ENCODE results near the gene SLC22A23.

SLC22A23 gene

DNA sequence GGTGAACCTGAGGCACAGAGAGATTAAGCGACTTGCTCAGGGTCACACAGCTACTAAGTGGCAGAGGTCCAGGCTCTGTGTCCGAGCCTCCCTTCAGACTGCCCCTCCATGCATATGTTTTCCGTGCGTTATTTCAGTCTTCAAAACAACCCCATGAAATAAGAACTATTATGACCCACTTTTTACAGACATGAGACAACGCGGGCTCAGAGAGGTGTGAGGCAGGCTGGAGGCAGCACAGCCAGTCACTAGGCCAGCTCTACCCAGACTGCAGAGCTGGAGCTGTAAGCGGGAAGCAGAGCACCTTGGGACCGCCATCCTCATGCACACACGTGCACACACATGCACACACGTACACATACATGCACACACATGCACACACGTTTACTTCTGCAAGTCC lies 135.8 kb downstream of the SLC22A23 start:
- no peak overlapping the region for H3K4me3 ChIP-seq (ENCODE audit: insufficient read depth in 1 of 2, low read depth in 1 of 2, low read length in 2 of 2)
- no peak overlapping the region for H3K4me2 ChIP-seq (ENCODE audit: low read length, poor library complexity, severe bottlenecking)
- WGBS = 90% methylated on average over 7 of the region's 11 CpGs
- H3K23ac ChIP-seq (ENCODE audit: low read length in 2 of 2) = no peak overlapping the region
- no peak overlapping the region for H3K4ac ChIP-seq (ENCODE audit: low read depth in 1 of 2, low read length in 2 of 2)
- H3K27ac ChIP-seq (ENCODE audit: low read length, poor library complexity, severe bottlenecking) = no peak overlapping the region
- H3K27me3 ChIP-seq (ENCODE audit: control insufficient read depth in 1 of 2, insufficient read depth in 1 of 2, low read length in 2 of 2) = peaks cover 0 to 11% of the 10 kb centered on the region in 2 experiments
- peaks cover 2 to 49% of the 10 kb centered on the region in 2 experiments for H3K36me3 ChIP-seq (ENCODE audit: control insufficient read depth in 1 of 2, insufficient read depth in 2 of 2, low read depth in 1 of 2, low read length in 2 of 2)
- H3K4me1 ChIP-seq (ENCODE audit: control insufficient read depth, insufficient read depth, low read depth, low read length) = peaks cover 12% of the 10 kb centered on the region
- no peak overlapping the region for H3K14ac ChIP-seq (ENCODE audit: low read length in 2 of 2)
- H2AK5ac ChIP-seq (ENCODE audit: low read length, severe bottlenecking) = no peak overlapping the region
- H2BK12ac ChIP-seq (ENCODE audit: low read length in 2 of 2) = no peak overlapping the region
- H3K9me3 ChIP-seq (ENCODE audit: control insufficient read depth, low read length) = no peaks in the 10 kb centered on the region
- DNase-seq = no peak
- H2AFZ ChIP-seq (ENCODE audit: low read depth, low read length) = no peak overlapping the region
- H3K9ac ChIP-seq (ENCODE audit: low read length) = no peak overlapping the region
- no peak overlapping the region for H4K91ac ChIP-seq (ENCODE audit: low read length)
- H2BK120ac ChIP-seq (ENCODE audit: low read depth, low read length) = no peak overlapping the region
- no peak overlapping the region for H4K8ac ChIP-seq (ENCODE audit: low read length)
- H2BK5ac ChIP-seq (ENCODE audit: low read depth, low read length, poor library complexity, severe bottlenecking) = no peak overlapping the region
- H3K18ac ChIP-seq (ENCODE audit: low read depth in 1 of 2, low read length in 2 of 2) = no peak overlapping the region
- H3K79me1 ChIP-seq (replicated peaks; ENCODE audit: low read length, poor library complexity, severe bottlenecking) = no peaks in the 10 kb centered on the region
- no peak overlapping the region for H2BK15ac ChIP-seq (ENCODE audit: low read depth, poor library complexity, severe bottlenecking)

- Histone ChIP-seq H3K36me3 (ENCODE audit: control insufficient read depth in 1 of 2, insufficient read depth in 2 of 2, low read depth in 1 of 2, low read length in 2 of 2) (peaks cover 2 to 51% of the 10 kb centered on the region in 2 experiments), H4K8ac (ENCODE audit: low read length) (no peak overlapping the region), H2AFZ (ENCODE audit: low read depth, low read length) (no peak overlapping the region), H2BK120ac (ENCODE audit: low read depth, low read length) (no peak overlapping the region), H2BK12ac (ENCODE audit: low read length in 2 of 2) (no peak overlapping the region), H3K14ac (ENCODE audit: low read length in 2 of 2) (no peak overlapping the region), H3K79me1 (replicated peaks; ENCODE audit: low read length, poor library complexity, severe bottlenecking) (no peaks in the 10 kb centered on the region), H3K9ac (ENCODE audit: low read length) (no peak overlapping the region), H3K9me3 (ENCODE audit: control insufficient read depth, low read length) (no peaks in the 10 kb centered on the region), H4K91ac (ENCODE audit: low read length) (no peak overlapping the region), H2BK5ac (ENCODE audit: low read depth, low read length, poor library complexity, severe bottlenecking) (no peak overlapping the region), H3K18ac (ENCODE audit: low read depth in 1 of 2, low read length in 2 of 2) (no peak overlapping the region), H2AK5ac (ENCODE audit: low read length, severe bottlenecking) (no peak overlapping the region), H3K4me1 (ENCODE audit: control insufficient read depth, insufficient read depth, low read depth, low read length) (peaks cover 12% of the 10 kb centered on the region), H2BK15ac (ENCODE audit: low read depth, poor library complexity, severe bottlenecking) (no peak overlapping the region), H3K4me3 (ENCODE audit: insufficient read depth in 1 of 2, low read depth in 1 of 2, low read length in 2 of 2) (no peak overlapping the region), H3K27ac (ENCODE audit: low read length, poor library complexity, severe bottlenecking) (no peak overlapping the region), H3K4ac (ENCODE audit: low read depth in 1 of 2, low read length in 2 of 2) (no peak overlapping the region), H3K27me3 (ENCODE audit: control insufficient read depth in 1 of 2, insufficient read depth in 1 of 2, low read length in 2 of 2) (peaks cover 0 to 11% of the 10 kb centered on the region in 2 experiments), H3K4me2 (ENCODE audit: low read length, poor library complexity, severe bottlenecking) (no peak overlapping the region), H3K23ac (ENCODE audit: low read length in 2 of 2) (no peak overlapping the region)
- DNase-seq = no peak
- 82% methylated on average over 6 of the region's 7 CpGs for WGBS
Measured at GRCh38 chr6:3320238-3320811, 136.5 kb downstream of the SLC22A23 start.

- Histone ChIP-seq H3K18ac (ENCODE audit: low read depth in 1 of 2, low read length in 2 of 2) (no peak overlapping the region), H3K14ac (ENCODE audit: low read length in 2 of 2) (no peak overlapping the region), H3K4ac (ENCODE audit: low read depth in 1 of 2, low read length in 2 of 2) (no peak overlapping the region), H2AFZ (ENCODE audit: low read depth, low read length) (no peak overlapping the region), H3K79me1 (replicated peaks; ENCODE audit: low read length, poor library complexity, severe bottlenecking) (no peaks in the 10 kb centered on the region), H3K9me3 (ENCODE audit: control insufficient read depth, low read length) (no peaks in the 10 kb centered on the region), H3K4me1 (ENCODE audit: control insufficient read depth, insufficient read depth, low read depth, low read length) (peaks cover 10% of the 10 kb centered on the region), H3K23ac (ENCODE audit: low read length in 2 of 2) (no peak overlapping the region), H3K4me3 (ENCODE audit: insufficient read depth in 1 of 2, low read depth in 1 of 2, low read length in 2 of 2) (no peak overlapping the region), H3K27ac (ENCODE audit: low read length, poor library complexity, severe bottlenecking) (no peak overlapping the region), H4K8ac (ENCODE audit: low read length) (no peak overlapping the region), H3K27me3 (ENCODE audit: control insufficient read depth in 1 of 2, insufficient read depth in 1 of 2, low read length in 2 of 2) (peaks cover 0 to 11% of the 10 kb centered on the region in 2 experiments), H3K36me3 (ENCODE audit: control insufficient read depth in 1 of 2, insufficient read depth in 2 of 2, low read depth in 1 of 2, low read length in 2 of 2) (peaks cover 2 to 57% of the 10 kb centered on the region in 2 experiments), H2BK12ac (ENCODE audit: low read length in 2 of 2) (no peak overlapping the region), H4K91ac (ENCODE audit: low read length) (no peak overlapping the region), H2BK120ac (ENCODE audit: low read depth, low read length) (no peak overlapping the region), H2BK15ac (ENCODE audit: low read depth, poor library complexity, severe bottlenecking) (no peak overlapping the region), H2AK5ac (ENCODE audit: low read length, severe bottlenecking) (no peak overlapping the region), H3K4me2 (ENCODE audit: low read length, poor library complexity, severe bottlenecking) (no peak overlapping the region), H3K9ac (ENCODE audit: low read length) (no peak overlapping the region), H2BK5ac (ENCODE audit: low read depth, low read length, poor library complexity, severe bottlenecking) (no peak overlapping the region)
- DNase-seq = no peak
- WGBS = 75% methylated on average over 10 of the region's 10 CpGs
Measured at GRCh38 chr6:3319610-3320200, 137.1 kb downstream of the SLC22A23 start.

DNA sequence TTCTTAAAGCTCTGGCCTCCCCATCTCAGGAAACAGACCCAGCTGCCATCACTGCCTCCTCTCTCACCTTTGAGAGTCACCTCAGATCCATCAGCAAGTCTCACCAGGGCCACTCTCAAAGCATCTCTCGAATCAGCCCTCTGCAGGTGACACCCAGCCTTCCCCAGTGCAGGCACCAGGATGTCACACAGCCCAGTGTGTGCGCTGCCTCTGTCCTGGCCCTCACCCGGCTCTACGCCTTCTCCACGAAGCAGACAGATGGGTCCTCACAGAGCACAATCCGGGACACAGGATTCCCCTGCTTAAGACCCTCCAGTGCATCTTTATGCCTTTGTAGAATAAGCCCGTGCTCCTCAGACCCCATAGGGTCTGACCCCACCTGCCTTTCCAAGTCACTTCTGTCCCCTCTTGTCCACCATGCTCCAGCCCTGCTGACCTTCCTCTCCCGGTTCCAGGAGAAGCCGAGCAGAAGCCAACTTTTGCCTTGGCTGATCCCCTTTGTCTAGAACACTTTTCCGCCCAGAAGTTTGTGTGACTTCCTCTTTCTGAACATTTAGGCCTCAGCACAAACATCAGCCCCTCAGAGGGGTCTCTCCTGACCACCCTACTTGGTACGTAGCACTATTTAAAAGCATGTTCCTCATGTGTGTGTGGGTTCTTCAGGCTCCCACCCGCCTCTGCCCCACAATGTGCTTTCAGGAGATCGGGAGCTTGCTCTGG lies 137.9 kb downstream of the SLC22A23 start:
- Histone ChIP-seq H2BK12ac (ENCODE audit: low read length in 2 of 2) (no peak overlapping the region), H3K4me2 (ENCODE audit: low read length, poor library complexity, severe bottlenecking) (no peak overlapping the region), H3K27ac (ENCODE audit: low read length, poor library complexity, severe bottlenecking) (no peak overlapping the region), H3K18ac (ENCODE audit: low read depth in 1 of 2, low read length in 2 of 2) (no peak overlapping the region), H2BK120ac (ENCODE audit: low read depth, low read length) (no peak overlapping the region), H2BK15ac (ENCODE audit: low read depth, poor library complexity, severe bottlenecking) (peak overlapping the region; percentile 32), H4K91ac (ENCODE audit: low read length) (no peak overlapping the region), H3K36me3 (ENCODE audit: control insufficient read depth in 1 of 2, insufficient read depth in 2 of 2, low read depth in 1 of 2, low read length in 2 of 2) (peaks cover 2 to 61% of the 10 kb centered on the region in 2 experiments), H3K4me1 (ENCODE audit: control insufficient read depth, insufficient read depth, low read depth, low read length) (peaks cover 4% of the 10 kb centered on the region), H3K9ac (ENCODE audit: low read length) (no peak overlapping the region), H3K27me3 (ENCODE audit: control insufficient read depth in 1 of 2, insufficient read depth in 1 of 2, low read length in 2 of 2) (peaks cover 0 to 11% of the 10 kb centered on the region in 2 experiments), H2BK5ac (ENCODE audit: low read depth, low read length, poor library complexity, severe bottlenecking) (no peak overlapping the region), H3K4me3 (ENCODE audit: insufficient read depth in 1 of 2, low read depth in 1 of 2, low read length in 2 of 2) (no peak overlapping the region), H2AFZ (ENCODE audit: low read depth, low read length) (no peak overlapping the region), H3K14ac (ENCODE audit: low read length in 2 of 2) (no peak overlapping the region), H3K23ac (ENCODE audit: low read length in 2 of 2) (no peak overlapping the region), H2AK5ac (ENCODE audit: low read length, severe bottlenecking) (no peak overlapping the region), H3K4ac (ENCODE audit: low read depth in 1 of 2, low read length in 2 of 2) (no peak overlapping the region), H3K79me1 (replicated peaks; ENCODE audit: low read length, poor library complexity, severe bottlenecking) (no peaks in the 10 kb centered on the region), H4K8ac (ENCODE audit: low read length) (no peak overlapping the region), H3K9me3 (ENCODE audit: control insufficient read depth, low read length) (no peaks in the 10 kb centered on the region)
- WGBS = 90% methylated on average over 13 of the region's 13 CpGs
- no peak for DNase-seq

All from mesenchymal stem cell (in vitro differentiated cells and primary cell).